NB4 (cell line): ENCODE measurements around the gene ERCC5.

Experiments
- DNase-seq: peaks from one replicate; pipeline ENCODE4 v3.0.0; 2010; ENCODE audit warnings: low read depth
- H3K4me3 ChIP-seq: one replicate; pipeline ENCODE4 v1.5.1; 2011; ENCODE audit warnings: mild to moderate bottlenecking, low read depth, low read length, moderate library complexity
- CTCF ChIP-seq: IDR thresholded peaks from one replicate; pipeline ENCODE4 v1.5.1; 2012; ENCODE audit warnings: low read depth, low read length
- MAX ChIP-seq: IDR thresholded peaks from 2 replicates; pipeline ENCODE4 v1.6.1; 2011; ENCODE audit warnings: low read depth, low read length
- MYC ChIP-seq: IDR thresholded peaks from 2 replicates; pipeline ENCODE4 v1.6.1; 2011; ENCODE audit warnings: low read depth, low read length
- POLR2A ChIP-seq: IDR thresholded peaks from 2 replicates; pipeline ENCODE4 v1.6.1; 2011; ENCODE audit warnings: mild to moderate bottlenecking; ENCODE audit not compliant: insufficient read length; ENCODE audit errors: extremely low read depth

Gene ERCC5

GRCh38 chr13:102845630-102846260 is at the start of gene ERCC5:
ERCC5 (plus strand) TSS chr13:102846032; CDS start chr13:102846267, 235 bp downstream.
- peak within 1 kb of the TSS; percentile 90 for H3K4me3 ChIP-seq
- TF ChIP-seq MAX (peak; percentile 79), MYC (peak; percentile 91), POLR2A (peak; percentile 94), CTCF (no peak)
- DNase-seq: peak; percentile 98

- DNase-seq: peak; percentile 96
- TF ChIP-seq CTCF: no peak
- peak; percentile 84 for TF ChIP-seq MYC
- peak; percentile 57 for TF ChIP-seq POLR2A
- peak; percentile 78 for TF ChIP-seq MAX
- peak within 1 kb of the TSS; percentile 78 for H3K4me3 ChIP-seq
Observed at GRCh38 chr13:102798581-102799425, 47.0 kb upstream of the ERCC5 start, which contains the start of the genes BIVM and POGLUT2. BIVM (plus strand) TSS chr13:102799119; CDS start chr13:102807268, 8,149 bp downstream. POGLUT2 (minus strand) TSS chr13:102798976; CDS start chr13:102798670, 306 bp downstream.

GRCh38 chr13:102799426-102800144 is 46.2 kb upstream of the ERCC5 start:
- TF ChIP-seq POLR2A: no peak
- no peak for TF ChIP-seq MYC
- peak; percentile 46; the same call in 1 of the 2 replicates for TF ChIP-seq MAX
- TF ChIP-seq CTCF: peak; percentile 2
- peak overlapping the region; percentile 78 for H3K4me3 ChIP-seq
- DNase-seq: no peak

GRCh38 chr13:102800145-102801041 is 45.4 kb upstream of the ERCC5 start:
- H3K4me3 ChIP-seq: peak overlapping the region; percentile 78
- DNase-seq: peak; percentile 92
- TF ChIP-seq MYC (peak; percentile 68), CTCF (peak; percentile 73), POLR2A (peak; percentile 44), MAX (peak; percentile 51; the same call in 1 of the 2 replicates)

- no peak for DNase-seq
- no peak overlapping the region for H3K4me3 ChIP-seq
- no peak for TF ChIP-seq MYC
- no peak for TF ChIP-seq POLR2A
- no peak for TF ChIP-seq CTCF
- no peak for TF ChIP-seq MAX
Observed at GRCh38 chr13:102805680-102806079, 40.2 kb upstream of the ERCC5 start.
